Stimulated activated CD8-positive, alpha-beta memory T cell treated with anti-CD3 and anti-CD28 coated beads, Interleukin-4, amount 100 ng/mL, for 4 hours (primary cell): Measurements from ENCODE around the gene RUNX1.

ENCODE experiments used
- DNase-seq, 2 donors: peaks; one replicate each; pipeline ENCODE4 v3.0.0-alpha.2; 2020; ENCODE audit warnings: low read depth in 2 of 2, low spot score in 1 of 2

The RUNX1 gene

GRCh38 chr21:34762786-34763185 lies 286.3 kb downstream of the RUNX1 start:
- DNase-seq = no peak

- DNase-seq = no peak
These were observed 287.3 kb downstream of the RUNX1 start for GRCh38 chr21:34761758-34762330.

- no peak for DNase-seq
These were observed 294.1 kb downstream of the RUNX1 start for GRCh38 chr21:34754690-34755647.

GRCh38 chr21:34748862-34749261 lies 300.2 kb downstream of the RUNX1 start:
- DNase-seq = no peak

- peak; percentile 4 to 24 for DNase-seq
These were observed 303.4 kb downstream of the RUNX1 start for GRCh38 chr21:34745557-34746255.

- no peak for DNase-seq
These were observed 304.3 kb downstream of the RUNX1 start for GRCh38 chr21:34744801-34745200.

- no peak for DNase-seq
These were observed 305.3 kb downstream of the RUNX1 start for GRCh38 chr21:34743831-34744230.

GRCh38 chr21:34743285-34743684 lies 305.8 kb downstream of the RUNX1 start:
- DNase-seq = no peak

GRCh38 chr21:34740198-34740597 lies 308.9 kb downstream of the RUNX1 start:
- DNase-seq = no peak
